Stimulated activated CD4-positive, alpha-beta T cell treated with anti-CD3 and anti-CD28 coated beads, Interleukin-1b, Interleukin-23, amount 100 ng/mL, for 48 hours (primary cell): ENCODE results near the gene RPS19.

Experiments used
- DNase-seq: peaks from one replicate; pipeline ENCODE4 v3.0.0-alpha.2; 2020

RPS19 gene

DNA sequence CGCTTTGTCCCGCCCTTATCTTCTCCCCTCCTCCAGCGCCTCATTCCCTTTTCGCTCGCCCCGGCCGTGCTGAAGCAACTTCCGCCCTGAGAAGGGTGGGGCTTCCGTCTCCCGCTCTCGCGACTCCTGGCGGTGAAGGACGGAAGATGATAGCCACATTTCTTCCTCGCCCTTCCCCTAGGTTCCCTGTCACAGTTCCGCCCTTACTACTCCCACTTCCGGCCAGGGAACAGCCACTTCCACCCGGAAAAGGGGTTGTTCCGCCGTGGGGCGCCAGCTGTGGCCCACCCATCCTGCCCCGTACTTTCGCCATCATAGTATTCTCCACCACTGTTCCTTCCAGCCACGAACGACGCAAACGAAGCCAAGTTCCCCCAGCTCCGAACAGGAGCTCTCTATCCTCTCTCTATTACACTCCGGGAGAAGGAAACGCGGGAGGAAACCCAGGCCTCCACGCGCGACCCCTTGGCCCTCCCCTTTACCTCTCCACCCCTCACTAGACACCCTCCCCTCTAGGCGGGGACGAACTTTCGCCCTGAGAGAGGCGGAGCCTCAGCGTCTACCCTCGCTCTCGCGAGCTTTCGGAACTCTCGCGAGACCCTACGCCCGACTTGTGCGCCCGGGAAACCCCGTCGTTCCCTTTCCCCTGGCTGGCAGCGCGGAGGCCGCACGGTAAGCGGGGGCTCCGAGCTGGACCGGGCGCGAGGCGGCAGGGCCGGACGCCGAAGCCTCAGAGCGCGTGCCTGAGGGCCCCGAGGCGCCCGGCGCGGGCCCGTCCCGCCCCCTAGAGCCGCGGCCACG is at the start of gene RPS19:
Gene RPS19 (plus strand): TSS at position 638 of the 801 bp plus-strand sequence. CDS start 520 bp downstream, outside the sequence.
- peak; percentile 97 for DNase-seq

DNA sequence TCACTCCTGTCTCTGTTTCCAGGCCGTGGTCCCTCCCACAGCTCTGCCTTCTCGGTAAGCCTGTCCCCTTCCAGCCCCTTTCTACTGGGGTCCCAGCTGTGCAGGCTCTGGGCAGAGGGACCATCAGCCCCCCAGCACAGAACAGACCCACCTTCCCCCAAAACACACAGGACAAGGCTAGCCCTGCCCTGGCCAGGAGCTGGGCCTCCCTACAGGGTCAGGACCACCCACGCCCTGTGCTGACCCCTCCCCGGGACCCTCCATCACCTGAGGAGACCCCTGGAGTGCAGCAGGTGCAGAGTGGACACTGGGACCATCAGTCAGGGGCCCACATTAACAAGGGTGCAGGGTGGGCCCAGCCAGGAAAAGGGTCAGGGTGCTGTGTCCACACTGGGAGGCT is 49.8 kb upstream of the RPS19 start:
- no peak for DNase-seq

DNA sequence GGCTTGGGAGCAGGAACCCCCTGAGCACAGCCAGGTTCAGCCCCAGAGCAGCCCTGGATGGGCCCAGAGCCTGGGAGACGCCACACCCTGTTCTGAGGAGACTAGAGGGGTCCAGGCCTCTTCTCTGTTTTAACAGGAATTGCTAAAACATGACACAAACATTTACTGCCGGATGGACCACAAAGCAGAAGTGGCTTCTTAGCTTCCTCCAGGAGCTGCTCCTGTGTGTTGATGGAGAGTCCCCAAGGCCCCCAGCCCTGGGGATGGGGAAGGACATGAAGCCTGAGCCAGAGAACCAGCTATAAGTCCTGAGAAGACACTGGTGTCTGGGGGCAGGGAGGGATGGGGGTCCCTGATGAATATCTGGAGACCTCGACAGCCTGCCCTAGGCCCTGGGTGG is 49.0 kb upstream of the RPS19 start:
- no peak for DNase-seq

DNA sequence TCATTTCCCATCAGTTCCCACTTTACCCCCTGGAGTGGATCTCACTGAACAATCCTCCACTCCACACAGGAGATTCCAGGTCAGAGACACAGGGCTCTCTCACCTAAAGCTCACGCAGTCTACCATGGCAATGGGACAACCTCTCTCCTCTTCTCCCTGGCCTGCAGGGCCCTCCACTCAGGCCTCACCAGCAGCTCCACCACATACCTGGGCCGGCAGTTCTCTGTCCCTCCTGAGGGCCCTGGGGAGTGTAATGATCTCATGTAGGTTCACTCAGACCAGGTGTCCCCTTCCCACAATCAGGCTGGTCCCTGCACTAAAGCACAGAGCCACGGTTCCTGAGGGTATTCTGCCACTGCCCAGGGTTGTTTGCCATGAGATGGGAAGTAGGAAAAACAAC is 48.1 kb upstream of the RPS19 start:
- no peak for DNase-seq

DNA sequence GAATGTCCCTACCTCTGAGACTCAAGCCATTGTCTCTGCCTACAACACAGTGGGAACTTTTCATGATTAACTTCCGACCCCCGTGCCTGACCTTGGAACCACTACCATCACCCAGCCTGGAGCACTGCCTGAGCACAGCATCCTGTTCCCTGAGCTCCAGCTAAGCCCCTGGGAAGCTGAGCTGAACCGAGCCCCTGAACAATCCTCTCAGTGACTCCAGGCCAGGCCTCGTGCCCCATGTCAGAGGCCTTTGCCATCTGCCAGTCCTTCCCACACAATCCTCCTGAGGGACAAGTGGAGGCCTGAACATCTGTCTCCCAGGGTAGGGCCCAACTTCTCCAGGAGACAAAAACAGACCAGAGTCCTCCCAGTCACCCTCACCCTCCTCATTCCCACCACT is 46.1 kb upstream of the RPS19 start:
- no peak for DNase-seq

DNA sequence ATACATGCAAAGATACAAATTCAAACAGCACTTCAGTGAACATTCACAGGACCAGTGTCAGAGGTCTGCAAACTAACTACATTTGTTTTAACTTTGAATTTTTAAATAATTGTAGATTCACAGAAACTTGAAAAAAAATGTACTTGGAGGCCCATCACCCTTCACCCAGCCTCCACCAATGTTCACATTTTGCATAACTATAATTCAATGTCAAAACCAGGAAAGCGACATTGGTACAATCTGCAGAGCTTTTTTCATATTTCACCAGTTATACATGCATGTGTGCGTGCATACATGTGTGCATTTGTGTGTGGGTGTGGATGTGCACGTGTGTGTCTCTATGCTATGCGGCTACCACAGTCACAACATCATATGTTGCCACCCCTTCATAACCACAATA is 44.8 kb upstream of the RPS19 start:
- no peak for DNase-seq

DNA sequence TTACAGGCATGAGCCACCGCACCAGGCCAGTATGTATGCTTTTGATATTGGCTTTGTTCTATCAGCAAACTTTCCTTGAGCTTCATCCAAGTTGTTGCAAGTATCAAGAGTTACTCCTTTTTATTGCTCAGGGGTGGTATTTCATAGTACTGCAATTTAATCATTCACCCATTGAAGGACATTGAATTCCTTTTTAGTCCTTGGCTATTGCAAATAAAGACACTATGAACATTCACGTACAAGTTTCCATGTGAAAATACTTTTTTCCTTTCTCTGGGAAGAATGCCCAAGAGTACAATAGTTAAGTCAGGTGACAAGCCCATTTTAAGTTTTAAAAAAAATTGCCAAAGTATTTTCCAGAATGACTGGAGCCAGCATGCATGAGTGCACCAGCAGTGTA is 43.3 kb upstream of the RPS19 start:
- DNase-seq: no peak

DNA sequence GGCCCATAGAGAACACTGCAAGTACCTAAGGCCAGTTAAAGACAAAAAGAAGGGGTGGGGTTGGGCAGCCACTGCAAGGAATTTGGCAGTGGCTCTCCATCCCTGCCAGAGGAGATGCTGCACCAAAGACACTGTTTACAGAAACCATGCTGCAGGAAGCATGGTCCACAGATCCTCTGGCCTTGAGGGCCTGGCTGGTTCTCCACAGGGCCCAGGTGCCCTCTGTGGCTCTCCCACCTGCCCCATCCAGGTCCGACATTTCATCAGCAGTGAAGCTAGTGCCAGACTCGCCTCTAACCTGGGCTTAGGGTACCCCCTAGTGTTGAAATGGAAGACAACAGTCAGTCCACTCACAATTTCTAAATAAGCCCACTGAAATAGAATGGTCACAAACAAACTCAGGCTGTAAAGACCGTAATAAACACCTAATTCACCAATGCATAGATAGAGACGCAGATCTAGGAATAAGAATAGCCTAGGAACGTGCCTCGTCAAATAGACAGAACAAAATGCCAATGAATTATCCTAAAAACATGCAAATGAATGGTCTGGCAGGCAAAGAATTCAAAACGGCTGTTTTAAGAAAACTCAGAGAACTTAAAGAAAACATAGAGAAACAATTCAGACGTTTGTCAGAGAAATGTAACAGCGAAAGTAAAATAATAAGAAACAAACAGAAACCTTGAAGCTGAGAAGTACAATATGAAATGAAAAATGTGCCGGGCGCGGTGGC is 38.9 kb upstream of the RPS19 start:
- peak; percentile 46 for DNase-seq

DNA sequence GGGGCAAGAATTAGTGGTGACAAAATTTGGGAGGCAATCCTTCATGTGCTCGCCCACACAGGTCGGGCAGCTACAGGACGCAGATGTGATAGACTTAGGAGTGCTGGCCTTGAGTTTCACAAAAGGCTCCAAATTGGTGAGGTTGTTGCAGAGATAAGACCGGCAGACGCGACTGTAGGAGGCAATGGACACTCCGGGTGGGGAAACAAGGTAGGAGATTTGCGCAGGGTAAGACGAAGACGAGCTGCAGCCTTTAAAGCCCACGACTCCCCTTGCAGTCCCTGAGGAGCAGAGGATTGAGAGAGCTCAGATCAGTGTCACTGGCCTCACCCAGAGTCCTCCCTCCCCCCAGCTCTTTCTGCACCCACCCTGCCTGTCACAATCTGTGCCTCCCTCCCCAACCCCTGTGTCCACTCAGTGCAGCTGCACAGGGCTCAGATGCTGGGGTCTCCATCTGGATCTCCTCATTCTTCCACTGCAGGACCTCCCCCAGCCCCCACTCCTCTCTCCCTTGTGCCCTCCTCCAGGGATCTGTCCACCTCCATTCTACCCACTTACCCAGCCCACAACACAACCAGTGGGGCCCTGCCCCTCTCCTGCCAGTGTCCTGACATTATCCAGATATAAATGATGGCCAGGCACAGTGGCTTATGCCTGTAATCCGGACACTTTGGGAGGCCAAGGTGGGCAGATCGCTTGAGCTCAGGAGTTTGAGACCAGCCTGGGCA is 21.9 kb upstream of the RPS19 start:
- no peak for DNase-seq

DNA sequence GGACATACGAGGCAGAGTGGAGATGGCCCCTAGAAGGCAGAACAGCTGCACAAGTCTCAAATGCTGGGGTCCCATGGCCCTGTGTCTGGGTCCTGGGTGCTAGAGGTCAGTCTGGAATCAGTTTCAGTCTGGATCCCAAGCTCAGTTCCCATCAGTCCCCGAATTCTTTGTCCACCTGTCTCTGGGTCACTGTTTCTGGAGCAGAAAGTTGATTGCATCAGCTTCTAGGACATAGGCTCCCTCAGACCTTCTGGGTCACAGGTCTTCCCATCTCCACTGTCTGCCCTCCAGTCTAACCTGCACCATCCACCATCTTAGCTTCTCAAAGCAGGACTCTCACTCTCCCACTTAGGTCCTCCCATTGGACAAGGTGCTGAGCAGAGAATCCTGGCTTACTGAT is 20.8 kb upstream of the RPS19 start:
- no peak for DNase-seq

DNA sequence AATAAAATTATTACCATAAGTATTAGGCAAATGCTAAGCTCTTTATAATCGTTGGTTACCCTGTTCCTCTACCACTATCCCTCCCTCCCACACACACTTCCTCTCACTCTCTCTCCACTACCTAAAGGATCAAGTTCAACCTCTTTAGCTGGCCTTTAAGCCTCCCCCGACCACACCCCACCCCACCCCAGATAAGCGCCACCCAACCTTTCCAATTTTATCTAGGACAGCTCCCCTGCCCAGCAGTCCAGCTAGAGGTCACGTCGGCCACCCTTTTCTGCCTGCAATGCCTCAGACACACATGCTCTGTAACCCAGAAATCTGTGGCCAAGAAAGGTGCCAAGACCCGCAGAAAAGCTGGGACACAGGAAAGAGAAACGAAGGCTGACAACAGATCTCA is 16.7 kb upstream of the RPS19 start:
- no peak for DNase-seq

DNA sequence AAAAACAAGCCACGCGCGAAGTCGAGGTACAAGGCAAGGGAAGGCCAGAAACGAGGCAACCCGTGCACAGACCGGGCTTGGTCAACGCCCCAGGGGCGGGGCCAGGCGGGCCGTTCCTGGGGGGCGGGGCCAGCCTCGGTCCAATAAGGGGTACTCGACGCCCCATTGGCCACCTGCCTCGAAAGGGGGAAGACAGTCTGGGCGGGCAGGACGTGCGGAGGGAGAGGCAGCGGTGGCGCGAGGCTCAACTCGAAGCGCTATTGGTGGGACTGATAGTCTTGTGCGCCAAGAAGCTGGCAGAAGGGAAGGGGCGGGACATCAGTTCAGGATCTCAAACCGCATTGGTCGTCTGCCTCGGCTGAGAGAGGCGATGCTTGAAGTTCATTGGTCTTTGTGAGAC is 15.5 kb upstream of the RPS19 start, which contains the start of gene LYPD4:
Gene LYPD4 (minus strand): TSS at position 83 of the 400 bp plus-strand sequence. CDS start 5,398 bp downstream, outside the sequence.
- DNase-seq: no peak

DNA sequence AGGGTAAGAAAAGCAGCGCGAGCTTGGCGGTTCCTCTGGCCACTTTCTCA is 15.2 kb upstream of the RPS19 start, which contains the start of gene DMRTC2:
Gene DMRTC2 (plus strand): TSS at position 42 of the 50 bp plus-strand sequence. CDS start 2,387 bp downstream, outside the sequence.
- DNase-seq: no peak

DNA sequence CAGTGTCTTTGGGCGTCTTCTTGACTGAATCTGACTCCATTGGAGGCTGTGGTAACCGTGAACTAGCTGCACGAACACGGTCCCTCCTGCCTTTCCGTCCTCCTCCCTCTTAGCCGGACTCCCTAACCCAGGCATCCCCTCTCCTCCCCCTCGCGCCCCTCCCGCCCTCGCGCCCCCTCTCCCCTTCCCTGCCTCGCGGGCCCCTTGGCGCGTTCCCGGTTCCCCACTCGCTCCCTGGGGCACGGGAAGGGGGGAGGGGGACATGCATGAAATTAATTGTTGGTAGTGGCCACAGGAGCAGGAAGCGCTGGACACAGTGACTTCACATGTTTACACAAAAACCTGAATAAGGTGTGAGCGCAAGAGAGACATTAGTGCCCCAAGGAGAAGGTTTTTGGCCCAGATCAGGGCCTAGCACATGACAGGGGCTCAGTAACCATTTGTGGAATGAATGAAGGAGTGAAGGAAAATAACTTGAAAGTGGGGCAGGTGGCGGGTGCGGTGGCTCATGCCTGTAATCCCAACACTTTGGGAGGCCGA is 14.9 kb upstream of the RPS19 start:
- no peak for DNase-seq

DNA sequence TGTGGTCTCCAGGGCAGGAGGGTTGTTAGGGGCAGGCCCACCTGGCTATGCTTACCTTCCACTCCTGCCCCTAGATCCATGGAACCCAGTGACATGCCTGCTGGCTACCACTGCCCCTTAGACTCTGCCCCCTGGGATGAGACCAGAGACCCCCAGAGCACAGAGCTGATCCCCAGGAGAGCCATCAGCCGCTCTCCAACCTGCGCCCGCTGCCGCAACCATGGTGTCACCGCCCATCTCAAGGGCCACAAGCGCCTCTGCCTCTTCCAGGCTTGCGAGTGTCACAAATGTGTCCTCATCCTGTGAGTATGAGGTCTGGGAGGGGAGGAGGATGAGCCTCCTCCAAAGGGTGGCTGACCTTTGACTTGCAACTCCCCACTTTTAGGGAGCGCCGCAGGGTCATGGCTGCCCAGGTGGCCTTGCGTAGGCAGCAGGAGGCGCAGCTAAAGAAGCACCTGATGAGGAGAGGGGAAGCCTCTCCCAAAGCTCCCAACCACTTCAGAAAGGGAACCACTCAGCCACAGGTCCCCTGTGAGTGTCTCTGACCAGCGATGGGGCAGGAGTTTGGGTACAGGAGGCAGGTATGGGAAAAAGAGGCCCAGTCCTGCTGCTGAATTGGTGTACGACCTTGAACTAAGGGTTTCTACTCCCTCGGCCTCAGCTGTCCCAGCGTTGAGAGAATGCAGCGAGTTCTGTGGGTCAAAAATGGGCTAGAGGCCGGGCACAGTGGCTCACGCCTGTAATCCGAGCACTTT is 12.5 kb upstream of the RPS19 start:
- DNase-seq: no peak

DNA sequence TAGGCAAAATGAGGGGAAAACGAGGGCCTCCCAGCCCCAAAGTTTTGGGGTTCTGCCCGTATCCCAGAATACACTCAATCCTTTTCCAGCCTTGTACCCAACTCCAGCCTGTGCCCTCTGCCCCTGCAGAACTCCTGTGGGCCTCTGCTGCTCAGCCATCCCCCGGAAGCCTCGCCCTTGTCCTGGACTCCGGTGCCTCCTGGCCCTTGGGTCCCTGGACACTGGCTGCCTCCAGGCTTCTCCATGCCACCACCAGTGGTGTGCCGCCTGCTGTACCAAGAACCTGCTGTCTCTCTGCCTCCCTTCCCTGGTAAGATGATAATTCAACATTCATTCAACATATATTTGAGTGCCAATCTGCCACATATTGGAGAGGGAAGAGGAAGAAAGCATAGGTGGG is 11.4 kb upstream of the RPS19 start:
- no peak for DNase-seq

DNA sequence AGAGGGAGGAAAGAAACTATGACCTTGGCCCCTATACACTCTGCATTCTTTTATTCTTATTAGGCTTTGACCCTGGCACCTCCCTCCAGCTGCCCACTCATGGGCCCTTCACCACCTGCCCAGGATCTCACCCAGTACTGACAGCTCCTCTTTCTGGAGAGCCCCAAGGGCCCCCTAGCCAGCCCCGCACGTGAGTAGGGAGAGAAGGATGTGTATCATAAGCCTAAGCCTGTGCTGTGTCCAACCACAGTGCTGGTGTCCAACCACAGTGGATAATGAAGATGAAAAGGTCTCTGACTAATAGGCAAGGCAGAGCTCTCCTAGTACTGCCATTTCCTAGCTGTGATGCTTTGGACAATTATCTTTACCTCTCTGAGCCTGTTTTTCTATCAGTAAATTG is 11.0 kb upstream of the RPS19 start:
- DNase-seq: no peak

DNA sequence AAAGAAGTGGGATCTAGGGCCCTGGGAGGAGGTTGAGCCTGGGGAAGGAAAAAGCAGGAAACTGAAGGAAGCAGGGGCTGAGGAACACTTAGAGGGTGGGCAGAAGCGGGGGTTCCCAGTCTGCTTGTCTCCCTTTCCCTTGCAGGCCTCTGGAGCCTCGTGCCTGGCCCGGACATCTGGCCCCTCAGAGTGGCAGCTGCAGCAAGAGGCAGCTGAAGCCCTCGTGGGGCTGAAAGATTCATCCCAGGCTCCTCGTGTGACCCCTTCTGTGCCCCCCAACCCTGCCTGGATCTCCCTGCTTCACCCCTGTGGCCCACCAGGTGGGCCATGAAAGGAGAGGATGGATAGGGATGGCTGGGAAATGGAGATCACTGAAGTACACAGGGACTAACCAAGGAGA is 9.7 kb upstream of the RPS19 start:
- no peak for DNase-seq

DNA sequence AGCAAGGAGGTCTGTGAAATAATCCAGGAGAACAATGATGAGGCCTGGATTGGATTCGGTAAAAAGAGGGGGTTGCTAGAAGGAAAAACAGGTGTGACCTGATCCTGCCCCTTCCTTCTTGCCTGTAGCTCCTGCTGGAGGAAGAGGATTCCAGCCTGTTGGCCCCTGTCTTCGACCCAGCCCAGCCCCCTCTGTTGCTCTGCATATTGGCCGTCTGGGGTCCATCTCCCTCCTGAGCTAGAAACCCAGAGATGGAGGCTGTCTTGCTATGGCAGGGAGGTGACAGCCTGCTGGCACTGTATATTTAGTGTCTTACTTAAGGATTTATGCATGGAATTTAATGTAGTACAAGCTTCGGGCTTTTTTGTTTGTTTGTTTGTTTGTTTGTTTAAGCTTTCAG is 8.6 kb upstream of the RPS19 start:
- DNase-seq: no peak

DNA sequence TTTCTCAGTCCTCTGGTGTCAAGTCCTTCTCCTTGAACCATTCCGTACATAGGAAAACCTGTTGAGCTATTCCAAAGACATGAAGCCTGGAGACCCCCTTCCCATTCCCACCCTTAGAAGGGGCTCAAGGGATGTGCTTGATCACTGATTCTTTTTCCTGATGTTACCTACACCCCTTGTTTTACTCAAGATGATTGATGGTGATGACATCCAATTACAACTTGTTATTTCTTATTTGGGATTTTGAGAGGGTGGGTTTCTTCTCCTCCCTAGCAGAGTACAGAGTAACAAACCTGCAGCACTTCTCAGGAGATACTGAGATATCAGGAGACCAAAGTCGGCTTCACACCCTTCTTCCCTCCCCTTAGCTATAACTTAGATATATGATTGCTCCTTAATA is 6.7 kb upstream of the RPS19 start:
- no peak for DNase-seq

DNA sequence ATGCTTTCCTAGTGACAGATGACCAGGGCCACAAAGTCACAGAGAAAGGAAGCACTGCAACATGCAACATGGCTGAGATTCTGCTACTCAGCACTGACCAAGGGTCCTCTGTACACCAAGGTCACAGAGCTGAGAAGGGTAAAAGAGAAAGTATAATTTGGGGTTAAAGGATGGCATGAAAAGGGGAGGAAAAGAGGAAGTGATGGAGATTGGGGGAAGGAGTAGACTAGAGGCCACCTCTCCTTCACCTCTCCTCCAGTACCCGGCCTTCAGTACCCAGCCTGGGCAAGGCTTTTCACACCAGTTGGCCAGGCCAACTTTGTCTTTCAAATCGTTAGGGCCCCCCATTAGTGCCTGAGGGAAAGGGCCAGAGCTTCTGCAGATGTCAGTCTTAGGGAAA is 6.3 kb upstream of the RPS19 start:
- no peak for DNase-seq

DNA sequence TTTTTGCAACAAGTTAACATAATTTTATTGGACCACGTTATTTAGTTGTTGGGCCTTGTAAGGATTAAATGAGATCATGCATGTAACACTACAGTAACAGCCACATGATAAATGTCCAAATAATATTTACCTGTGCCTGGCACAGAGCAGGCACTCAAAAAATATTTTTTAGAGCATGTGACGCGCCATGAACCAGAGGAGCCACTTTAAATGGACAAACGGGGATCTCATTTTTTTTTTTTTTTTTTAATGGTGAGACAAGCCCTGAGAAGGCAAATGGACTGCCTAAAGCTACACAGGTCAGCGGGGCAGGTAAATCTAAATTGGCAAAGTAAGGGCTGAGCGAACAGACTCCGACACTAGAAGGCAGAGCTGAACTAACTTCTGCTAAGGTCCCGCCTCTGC is 840 bp upstream of the RPS19 start:
- no peak for DNase-seq

DNA sequence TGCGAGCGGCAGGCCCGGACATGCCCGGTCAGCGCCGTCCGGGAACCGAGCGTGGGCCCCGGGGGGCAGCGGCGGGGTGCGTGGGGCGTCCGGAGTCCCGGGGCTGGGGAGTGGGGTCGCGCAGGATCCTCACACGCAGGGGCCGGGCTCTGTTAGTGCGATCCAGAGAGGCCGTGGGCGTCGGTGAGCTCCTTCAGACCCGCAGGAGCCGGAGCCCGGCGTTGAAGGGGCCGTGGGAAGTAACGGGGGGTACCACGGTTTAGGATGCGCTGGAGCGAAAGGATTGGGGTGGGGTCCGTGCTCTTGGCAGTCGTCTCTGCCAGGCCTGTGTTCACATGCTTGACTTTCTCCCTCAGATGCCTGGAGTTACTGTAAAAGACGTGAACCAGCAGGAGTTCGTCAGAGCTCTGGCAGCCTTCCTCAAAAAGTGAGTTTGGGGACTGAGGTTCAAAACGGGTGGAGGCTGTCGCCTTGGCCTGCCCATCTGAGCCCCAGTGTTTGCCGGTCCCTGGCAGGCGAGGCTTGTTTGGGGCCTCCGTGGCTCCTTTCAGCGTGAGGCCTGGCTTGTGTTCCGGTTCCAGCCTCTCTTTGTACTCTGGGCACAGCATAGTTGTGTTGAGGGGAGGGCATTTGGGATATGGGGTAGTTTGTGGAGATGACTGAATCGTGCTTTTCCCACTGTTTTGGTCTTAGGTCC is 512 bp downstream of the RPS19 start:
- peak; percentile 34 for DNase-seq
